GM19043 (cell line): ENCODE measurements around the gene ALG1L2.
"Not testable (repeated sequence)": the region's sequence is repeated elsewhere in the genome, so short reads cannot be mapped to it uniquely, and the experiment has no call there.

ENCODE experiments used
- ATAC-seq: cut with Tn5 transposase; IDR thresholded peaks from one replicate; pipeline ENCODE4 v1.9.1; 2021; ENCODE audit warnings: low read depth; ENCODE audit not compliant: unreplicated experiment

The ALG1L2 gene

DNA sequence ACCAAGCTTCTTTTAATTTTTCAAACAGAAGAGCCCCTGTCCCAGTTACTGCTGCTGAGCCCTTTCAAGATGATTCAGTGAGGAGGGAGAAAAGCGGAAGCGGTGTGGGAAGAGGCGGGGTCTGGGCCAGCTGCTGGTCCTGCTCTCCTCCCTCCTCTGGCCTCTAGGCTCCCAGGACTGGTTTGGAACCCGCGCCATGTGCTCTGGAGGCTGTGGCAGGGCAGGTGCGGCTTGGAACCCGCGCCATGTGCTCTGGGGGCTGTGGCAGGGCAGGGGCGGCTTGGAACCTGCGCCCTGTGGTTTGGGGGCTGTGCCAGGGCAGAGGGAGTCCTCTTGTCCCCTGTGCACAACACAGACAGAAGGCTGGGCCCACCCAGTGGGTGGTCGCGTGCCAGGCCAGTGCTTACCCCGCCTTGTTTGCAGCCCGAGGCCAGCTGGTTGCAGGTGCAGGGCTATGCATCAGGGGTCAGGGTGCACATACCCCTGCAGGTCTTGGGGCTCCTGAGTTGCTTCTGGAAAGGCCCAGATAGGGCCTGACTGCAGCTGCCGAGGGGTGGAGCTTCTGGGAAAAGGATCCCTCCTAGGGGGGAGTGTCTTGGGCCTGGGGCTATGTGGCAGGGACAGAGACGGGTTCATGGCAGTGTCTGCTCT is 12.2 kb downstream of the ALG1L2 start:
- ATAC-seq = no peak

DNA sequence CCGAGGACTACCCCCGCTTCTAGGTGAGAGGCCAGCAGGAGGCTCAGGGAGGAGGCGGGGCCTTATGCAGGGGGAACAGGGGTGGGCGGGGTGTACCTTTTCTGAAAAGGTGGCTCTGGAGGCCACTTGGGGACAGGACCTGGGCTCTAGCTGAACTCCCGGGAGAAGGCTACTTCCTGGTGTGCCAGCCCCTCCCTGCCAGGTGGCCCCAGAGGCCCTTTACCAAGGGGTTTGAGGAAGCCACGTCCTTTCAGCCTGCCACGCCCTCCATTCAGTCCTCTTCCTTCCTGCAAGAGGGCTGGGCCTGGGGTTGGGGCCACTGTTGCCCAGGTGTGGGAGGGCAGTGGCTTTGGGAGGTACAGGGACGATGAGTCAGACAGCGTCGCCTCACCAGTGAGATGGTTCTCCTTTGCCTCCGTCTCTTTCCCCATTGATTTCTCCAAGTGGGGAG is 12.9 kb downstream of the ALG1L2 start:
- ATAC-seq = not testable (repeated sequence)

DNA sequence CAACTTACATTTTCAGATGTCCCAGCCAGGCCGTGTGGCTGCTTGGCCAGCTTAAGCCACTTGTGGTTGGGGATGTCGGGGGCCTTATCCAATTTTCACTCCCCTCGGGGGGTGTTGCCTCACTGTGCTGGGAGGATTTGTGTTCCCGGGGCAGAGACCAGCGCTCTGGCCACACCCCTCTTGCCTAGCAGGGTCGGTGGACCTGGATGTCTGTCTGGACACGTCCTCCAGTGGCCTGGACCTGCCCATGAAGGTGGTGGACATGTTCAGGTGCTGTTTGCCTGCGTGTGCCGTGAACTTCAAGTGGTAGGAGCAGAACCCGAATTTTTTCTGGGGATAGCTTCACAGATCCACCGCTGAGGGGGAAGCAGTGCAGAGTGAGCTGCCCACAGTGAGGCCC is 14.2 kb downstream of the ALG1L2 start:
- ATAC-seq = not testable (repeated sequence)

GRCh38 chr3:130097096-130097495 is 15.5 kb downstream of the ALG1L2 start:
- ATAC-seq = not testable (repeated sequence)

GRCh38 chr3:130097690-130098638 is 16.3 kb downstream of the ALG1L2 start:
- not testable (repeated sequence) for ATAC-seq

DNA sequence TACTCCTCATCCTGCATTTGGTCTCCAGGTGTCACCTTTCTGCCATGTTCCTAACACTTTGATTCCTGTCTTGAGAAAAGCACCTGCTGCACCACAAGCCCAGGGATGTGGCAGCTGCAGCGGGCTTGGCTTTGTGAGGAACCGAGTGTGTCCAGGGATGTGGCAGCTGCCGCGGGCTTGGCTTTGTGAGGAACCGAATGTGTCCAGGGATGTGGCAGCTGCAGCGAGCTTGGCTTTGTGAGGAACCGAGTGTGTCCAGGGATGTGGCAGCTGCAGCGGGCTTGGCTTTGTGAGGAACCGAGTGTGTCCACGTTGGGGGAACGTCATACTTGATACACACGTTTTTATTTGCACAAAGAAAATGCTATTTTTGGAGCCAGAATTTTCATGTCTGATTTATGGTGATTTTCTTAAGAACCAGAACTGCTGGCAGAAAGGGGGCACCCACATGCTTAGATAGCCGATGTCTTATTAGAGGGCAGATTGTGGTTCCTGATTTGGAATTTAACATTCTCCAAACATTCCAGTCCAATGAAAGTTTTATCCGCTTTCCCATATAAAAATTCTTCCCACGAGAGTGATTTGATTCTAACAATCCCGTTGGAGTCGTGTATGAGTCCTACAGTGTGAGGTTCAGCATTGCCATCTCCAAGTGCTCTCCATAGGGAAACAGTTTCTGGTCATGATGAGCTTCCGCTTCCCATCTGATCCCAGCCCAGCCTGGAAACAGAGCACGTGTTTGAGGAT is 17.2 kb downstream of the ALG1L2 start:
- not testable (repeated sequence) for ATAC-seq

- not testable (repeated sequence) for ATAC-seq
Measured at GRCh38 chr3:130102545-130102944, 20.9 kb downstream of the ALG1L2 start.

DNA sequence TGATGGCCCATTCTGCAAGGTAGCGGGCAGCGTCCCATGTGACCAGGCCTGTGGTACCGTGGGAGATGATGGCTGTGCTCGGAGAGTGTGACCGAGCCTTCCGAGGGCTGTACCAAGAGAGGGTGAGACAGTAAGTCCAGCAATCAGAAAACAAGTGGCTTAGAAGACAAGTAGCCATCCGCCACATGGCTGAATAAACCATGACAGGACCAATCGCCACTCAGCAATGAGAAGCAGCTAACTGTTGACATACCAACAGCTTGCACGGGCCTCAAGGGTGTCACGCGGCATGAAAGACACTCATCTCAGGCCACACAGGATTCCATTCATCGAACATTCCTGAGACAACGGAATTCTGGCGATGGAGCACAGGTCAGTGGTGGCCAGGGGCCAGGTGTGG is 22.6 kb downstream of the ALG1L2 start:
- ATAC-seq = not testable (repeated sequence)

DNA sequence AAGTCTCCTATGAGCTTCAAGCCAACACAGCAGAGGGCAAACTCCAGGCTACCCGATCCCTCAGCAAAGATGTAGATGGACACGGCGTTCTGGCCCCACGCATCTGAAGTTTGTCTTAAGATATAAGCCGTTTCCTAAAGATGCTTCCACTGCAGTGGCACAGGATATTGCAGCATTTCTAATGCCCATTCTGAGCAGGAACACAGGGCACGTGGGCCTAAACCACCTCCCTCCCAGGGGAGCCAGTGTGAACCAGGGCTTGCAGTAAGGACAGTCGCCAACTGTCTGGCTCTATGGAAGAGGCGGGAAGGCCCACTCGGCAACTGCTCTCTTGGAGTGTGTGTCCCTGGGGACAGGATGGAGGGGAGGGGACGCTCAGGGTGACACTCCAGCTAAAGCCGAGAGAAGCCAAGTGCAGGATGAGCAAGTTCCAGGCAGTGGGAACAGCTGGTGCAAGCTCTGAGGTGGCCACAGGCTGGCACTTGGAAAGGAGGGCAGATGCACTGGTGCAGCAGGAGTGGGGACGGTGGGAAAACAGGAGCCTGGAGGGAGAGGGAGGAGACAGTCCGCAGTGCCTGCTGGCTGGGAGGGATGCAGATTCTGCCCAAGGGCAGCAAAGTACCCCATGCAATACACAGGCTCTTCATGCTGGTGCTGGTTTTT is 25.8 kb downstream of the ALG1L2 start:
- not testable (repeated sequence) for ATAC-seq

DNA sequence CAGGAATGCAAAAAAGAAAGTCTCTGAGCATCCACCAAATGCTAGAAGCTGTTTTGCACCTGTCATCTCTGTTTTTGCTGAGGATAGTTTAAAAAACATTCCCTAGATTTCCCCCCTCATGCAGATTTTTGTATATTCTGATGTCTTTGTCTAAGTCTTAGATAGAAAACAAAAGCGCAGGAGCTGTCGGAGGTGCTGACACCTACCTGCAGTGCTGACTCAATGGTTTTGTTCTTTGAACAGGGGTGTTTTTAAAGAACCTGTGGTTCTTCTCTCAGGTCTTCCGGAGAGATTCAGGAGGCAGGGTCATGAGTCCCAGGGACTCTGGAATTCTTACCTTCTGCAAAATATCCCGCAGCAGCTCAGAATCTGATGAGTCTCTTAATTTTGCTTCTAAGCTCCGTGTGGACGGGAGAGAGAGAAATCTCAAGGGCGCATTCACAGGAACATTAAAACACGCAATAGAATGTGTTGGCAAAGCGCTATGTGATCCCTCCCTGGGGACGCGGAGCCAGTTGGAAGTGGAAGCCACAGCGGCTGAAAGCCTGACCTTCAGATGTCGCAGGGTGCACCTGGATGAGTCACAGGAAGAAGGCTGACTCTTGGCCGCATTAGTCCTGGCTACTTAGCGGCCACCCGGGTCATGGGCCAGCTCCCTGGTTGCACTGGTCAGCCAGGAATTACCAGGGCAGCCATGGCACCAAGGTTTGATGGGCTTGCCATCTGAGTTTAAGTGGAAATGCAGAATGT is 27.4 kb downstream of the ALG1L2 start:
- not testable (repeated sequence) for ATAC-seq

GRCh38 chr3:130110386-130111169 is 28.9 kb downstream of the ALG1L2 start:
- ATAC-seq = not testable (repeated sequence)

- peak; percentile 100 for ATAC-seq
Measured at GRCh38 chr3:130111185-130111864, 29.7 kb downstream of the ALG1L2 start.

GRCh38 chr3:130111865-130112747 is 30.5 kb downstream of the ALG1L2 start:
- peak; percentile 39 for ATAC-seq

DNA sequence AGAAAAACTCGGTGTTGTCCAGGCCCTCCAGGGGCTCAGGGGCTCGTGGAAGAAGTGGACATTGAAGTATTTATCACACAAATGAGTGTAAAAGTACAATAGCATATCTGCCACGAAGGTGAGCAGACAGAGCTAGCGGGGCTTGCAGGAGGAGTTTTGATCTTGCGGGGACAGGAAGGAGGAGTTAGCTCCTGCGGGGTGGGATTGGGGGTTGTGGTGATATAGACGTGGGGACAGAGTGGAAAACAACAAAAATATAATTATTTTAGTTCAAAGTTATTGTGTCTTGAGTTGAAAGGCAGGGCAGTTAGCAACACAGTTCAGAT is 31.1 kb downstream of the ALG1L2 start:
- ATAC-seq = not testable (repeated sequence)

- ATAC-seq = not testable (repeated sequence)
Measured at GRCh38 chr3:130115400-130115799, 33.8 kb downstream of the ALG1L2 start.

- no peak for ATAC-seq
Measured at GRCh38 chr3:130117933-130118332, 36.3 kb downstream of the ALG1L2 start.

DNA sequence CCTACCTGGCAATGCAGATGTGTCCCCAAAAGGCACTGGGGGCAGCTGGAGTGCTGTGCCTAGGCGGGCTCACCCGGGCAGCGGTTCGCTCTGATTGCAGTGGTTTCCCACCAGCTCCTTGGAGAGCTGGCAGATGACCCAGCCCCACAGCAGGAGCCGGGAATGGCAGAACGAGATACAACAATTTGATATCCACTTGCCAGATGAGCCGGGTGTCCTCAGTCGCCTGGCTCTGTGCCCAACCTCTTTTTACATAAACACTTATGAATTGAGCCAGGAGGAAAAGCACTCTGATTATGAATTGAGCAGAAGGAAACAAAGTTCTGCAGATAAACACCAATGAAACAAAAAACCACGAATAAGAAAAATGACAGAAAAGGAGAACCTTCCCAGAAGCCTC is 38.2 kb downstream of the ALG1L2 start:
- ATAC-seq = not testable (repeated sequence)
